HFF-Myc (cell line): Measurements from ENCODE around the gene UBQLN4.

Experiments
- DNase-seq: peaks from one replicate; pipeline ENCODE4 v3.0.0-alpha.2; 2011; ENCODE audit warnings: low read depth; ENCODE audit errors: extremely low read depth
- H3K4me3 ChIP-seq: replicated peaks from 2 replicates; pipeline ENCODE4 v1.5.1; 2011; ENCODE audit warnings: low read depth, mild to moderate bottlenecking, control low read depth, low read length
- CTCF ChIP-seq: IDR thresholded peaks from 2 replicates; pipeline ENCODE4 v1.5.1; 2012; ENCODE audit warnings: mild to moderate bottlenecking, low read depth, low read length, control low read depth; ENCODE audit errors: missing control alignments

UBQLN4 gene

GRCh38 chr1:156097499-156098178 is 44.0 kb upstream of the UBQLN4 start:
- no peak for TF ChIP-seq CTCF
- DNase-seq: no peak

GRCh38 chr1:156096640-156097391 is 43.2 kb upstream of the UBQLN4 start:
- TF ChIP-seq CTCF: peak; percentile 99
- no peak for DNase-seq
- no peak overlapping the region for H3K4me3 ChIP-seq

More at GRCh38 chr1:156097499-156098178, 44.0 kb upstream of the UBQLN4 start:
- H3K4me3 ChIP-seq: no peak overlapping the region

GRCh38 chr1:156095906-156096508 is 42.4 kb upstream of the UBQLN4 start:
- no peak overlapping the region for H3K4me3 ChIP-seq
- TF ChIP-seq CTCF: no peak
- no peak for DNase-seq

- TF ChIP-seq CTCF: no peak
- DNase-seq: no peak
Observed at GRCh38 chr1:156091610-156092009, 38.0 kb upstream of the UBQLN4 start.

GRCh38 chr1:156090840-156091188 is 37.2 kb upstream of the UBQLN4 start:
- TF ChIP-seq CTCF: peak; percentile 75
- H3K4me3 ChIP-seq: no peak overlapping the region
- DNase-seq: no peak

More at GRCh38 chr1:156091610-156092009, 38.0 kb upstream of the UBQLN4 start:
- no peak overlapping the region for H3K4me3 ChIP-seq

- TF ChIP-seq CTCF: no peak
- no peak overlapping the region for H3K4me3 ChIP-seq
- no peak for DNase-seq
Observed at GRCh38 chr1:156090138-156090839, 36.7 kb upstream of the UBQLN4 start.
